Ecto neural progenitor cell (in vitro differentiated cells): ENCODE measurements around the gene GPBP1L1.
"Not testable (repeated sequence)": the region's sequence is repeated elsewhere in the genome, so short reads cannot be mapped to it uniquely, and the experiment has no call there.

Experiments used
- DNase-seq: peaks from one replicate; pipeline ENCODE4 v3.0.0-alpha.2; 2018; ENCODE audit warnings: low spot score

The GPBP1L1 gene

DNA sequence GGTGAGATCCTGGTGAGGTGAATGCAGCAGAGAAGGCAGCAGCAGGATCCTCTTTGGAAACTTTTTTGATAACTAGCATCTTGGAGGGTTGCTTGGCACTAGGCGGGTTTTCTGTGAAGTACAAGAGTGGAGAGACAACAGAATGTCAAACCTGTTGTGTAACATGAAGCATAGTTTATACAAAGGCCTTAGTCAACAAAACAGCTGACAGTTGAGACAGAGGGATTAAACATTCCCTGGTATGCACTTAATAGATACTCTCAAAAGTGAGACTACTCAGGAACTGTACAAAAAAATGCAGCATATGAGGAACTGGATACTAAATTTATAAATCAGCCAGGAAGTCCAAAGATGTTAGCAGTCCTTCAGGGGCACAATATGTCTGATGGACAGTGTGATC, 46.0 kb downstream of the GPBP1L1 start:
- DNase-seq, result no peak

DNA sequence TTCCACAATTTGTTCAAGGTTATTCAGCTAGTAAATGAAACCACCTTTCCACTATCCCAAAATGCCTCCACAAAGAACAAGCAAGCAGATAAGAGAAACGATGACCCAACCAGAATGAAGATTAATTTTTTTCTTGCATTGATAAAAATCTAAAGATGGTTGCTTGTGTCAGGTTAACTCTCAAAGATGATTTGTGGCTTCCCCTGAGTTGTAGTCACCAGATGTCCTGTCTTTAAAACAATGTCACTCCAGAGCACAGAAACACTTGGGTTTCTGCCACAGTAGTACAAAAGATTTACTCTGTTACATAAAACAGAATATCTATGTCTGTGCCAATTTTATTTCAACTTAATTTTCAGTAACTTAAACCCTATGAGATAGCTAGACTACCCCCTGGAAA, 51.1 kb downstream of the GPBP1L1 start:
- DNase-seq, result no peak

DNA sequence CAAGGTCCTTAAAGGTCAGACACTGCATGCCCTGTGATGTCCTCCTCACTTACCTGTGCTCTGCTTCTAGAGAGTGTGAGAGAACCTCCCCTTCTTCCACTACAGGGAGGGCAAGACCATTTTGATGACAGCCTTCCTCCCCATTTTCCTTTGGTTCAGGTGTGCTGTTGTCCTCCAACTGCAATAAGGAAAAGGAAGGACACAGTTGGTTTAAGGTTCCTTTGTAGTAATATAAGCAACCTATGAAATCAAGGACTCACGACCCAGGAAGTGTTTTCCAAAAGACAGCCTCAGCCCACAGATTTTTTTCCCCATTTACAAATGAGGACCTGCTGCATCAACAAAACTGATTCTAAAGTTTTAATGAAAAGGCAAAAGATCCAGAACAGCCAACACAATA, 55.9 kb downstream of the GPBP1L1 start:
- DNase-seq, result no peak

DNA sequence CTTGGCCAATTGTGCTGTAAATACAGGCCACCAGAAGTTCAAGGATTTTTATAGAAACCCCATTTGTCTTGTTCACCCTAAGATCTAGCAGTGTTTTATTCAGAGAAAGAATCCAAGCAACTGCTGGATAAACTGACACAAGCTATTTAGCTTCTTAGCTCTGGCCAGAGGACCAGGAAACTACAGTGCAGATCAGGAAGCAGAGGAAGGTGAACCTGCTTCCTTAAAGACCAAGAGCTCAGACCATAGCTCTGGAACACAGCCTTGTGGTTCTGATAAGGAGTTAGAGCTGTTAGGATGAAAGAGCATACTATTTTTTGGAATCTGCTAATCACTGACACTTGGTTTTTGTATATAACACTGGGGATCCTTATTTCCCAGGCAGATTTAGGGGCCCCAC, 57.3 kb downstream of the GPBP1L1 start:
- DNase-seq, result no peak

DNA sequence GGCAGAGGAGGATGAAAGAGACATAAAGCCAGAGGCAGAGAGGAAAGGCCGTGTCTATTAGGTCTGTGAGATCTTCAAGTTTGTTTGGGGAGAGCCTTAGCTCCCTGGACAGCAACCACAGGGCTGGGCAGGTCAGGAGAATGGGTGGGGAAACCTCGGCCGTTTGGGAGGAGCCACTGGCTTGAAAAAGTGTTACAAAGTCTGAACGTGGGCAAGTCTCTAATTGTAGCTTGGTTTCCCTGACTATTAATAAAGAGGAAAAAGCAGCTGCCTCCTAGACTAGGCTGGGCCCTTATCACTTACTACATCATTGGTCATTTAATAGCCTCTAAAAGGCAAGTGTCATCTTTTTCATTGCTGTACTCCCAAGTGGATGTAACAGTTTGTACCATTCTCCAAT, 62.4 kb downstream of the GPBP1L1 start, which contains the start of gene CCDC17:
TSS of gene CCDC17 (minus strand) at position 83 of the 400 bp plus-strand sequence. CDS start 145 bp downstream, outside the sequence.
- no peak for DNase-seq

DNA sequence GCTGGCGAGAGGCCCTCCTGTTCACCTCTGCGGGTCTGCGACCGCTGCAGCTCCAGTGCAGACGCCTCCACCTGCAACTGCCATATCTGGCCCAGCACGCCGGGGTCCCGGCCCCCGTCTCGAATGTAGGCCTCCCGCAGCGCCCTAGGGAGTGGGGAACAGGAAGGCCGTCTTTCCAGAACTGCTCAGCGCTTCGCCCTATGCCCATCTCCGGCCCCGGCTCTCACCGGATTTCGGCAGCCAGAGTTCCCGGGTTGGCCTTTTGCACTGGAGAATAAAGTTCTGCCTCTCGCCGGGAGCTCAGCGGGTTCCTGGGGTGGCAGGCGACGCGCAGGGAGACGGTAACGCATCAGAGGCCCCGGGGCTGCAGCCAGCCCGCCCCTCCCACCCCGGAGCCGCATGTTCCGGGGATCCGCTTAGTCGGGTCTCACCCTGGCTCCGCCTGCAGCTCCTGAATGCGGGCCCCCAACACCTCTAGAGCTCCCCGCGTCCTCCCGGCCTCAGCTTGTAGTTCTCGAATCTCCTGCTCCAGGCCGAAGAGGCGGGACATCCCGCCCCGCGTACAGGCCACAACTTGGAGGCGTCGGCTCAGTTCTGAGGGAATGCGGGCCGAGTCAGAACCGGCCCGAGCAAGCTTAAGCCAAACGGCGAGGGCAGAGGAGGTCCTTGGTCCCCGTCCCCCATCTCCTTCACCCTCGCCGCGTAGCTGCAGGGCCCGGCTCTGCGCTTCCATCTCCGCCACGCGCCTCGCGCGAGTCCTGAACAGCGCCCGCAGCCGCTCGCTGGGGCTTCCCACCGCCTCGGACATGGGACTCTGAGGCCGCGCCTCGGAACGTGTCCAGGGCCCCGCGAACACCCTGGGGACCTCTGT, 63.6 kb downstream of the GPBP1L1 start:
- DNase-seq, result no peak

DNA sequence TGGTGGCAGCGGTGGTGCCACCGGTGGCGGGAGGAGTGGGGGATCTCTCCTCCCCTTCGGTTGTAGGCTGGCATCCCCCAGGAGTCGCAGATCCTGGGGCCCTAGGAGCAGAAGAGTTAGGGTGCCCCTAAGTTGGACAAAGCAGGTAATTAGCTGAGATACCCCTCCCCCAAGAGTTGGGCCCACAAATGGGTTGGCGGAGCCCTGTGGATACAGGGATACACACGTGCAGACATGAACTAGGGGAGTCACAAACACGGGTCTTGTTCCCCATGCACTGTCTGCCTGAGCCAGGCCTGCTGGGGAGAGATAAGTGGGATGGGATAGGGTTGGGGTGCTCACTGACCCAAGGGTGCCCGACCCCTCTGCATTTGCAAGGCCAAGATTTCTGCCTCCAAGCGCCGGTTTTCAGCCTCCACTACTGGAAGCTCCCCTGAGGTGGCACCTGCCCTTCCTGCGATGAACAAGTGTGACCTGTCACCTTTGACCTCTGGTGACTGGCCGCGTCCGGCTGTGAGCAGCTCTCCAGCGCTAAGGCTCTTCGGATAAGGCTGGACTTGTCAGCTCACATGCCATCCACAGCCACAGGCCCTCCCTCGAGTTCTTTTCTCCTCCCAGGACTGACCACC, 64.3 kb downstream of the GPBP1L1 start:
- DNase-seq, result peak; percentile 58

DNA sequence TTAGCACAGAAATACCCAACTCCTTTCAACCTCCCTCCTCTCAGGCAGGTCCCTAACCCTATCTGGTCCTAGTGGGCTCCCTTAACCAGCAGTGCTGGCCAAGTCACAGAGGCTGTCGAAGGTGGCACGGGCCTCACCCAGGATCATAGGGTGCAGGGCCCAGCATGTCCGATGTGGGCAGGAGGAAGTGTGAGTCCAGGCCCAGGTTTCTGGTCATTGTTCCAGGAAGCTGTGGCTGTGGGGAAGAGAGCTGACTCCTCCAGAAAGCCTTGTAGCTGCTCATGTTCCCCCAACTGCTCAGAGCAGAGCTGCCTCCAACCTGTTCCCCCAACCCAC, 64.9 kb downstream of the GPBP1L1 start:
- no peak for DNase-seq

DNA sequence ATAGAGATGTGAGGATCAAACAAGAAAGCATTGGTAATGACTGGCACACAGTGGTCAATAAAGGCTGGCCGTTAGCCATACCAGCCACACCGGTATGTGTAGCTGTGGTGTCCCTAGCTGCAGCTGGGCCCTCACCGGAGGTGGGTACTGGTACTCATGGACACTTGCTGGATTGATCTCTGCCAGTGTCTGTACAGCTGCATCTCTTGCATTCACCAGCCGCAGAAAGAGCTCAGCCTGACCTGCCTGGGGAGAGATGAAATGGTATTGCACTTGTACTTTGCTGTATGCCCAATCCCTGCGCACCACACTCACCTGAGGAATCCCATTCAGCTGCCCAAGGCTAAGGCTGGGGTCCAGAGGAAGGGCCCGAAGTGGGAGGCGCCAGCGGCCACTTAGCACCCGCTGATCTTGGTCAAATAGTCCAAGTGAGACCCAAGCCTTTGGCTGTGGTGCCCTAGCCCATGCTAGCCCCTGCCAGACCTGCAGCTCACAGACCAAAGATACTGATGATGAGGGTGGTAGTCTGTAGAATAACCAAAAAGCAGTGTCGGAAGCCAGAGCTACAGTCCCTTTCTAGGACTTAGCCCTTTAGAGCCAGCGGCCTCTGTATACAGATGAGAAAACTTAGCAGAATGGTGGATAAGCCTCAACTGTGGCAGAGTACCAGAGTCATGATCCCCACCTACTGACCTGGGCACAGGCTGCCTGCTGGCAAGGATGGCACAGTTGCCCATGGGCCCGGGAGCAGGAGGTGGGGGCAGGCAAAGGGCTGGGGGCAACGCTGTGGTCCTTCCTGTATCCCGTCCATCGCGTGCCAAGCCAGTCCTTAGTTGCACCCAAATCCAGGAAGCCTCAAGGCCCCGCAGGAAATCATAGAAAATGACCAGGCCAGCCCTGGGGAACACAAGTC, 65.5 kb downstream of the GPBP1L1 start:
- DNase-seq, result no peak

DNA sequence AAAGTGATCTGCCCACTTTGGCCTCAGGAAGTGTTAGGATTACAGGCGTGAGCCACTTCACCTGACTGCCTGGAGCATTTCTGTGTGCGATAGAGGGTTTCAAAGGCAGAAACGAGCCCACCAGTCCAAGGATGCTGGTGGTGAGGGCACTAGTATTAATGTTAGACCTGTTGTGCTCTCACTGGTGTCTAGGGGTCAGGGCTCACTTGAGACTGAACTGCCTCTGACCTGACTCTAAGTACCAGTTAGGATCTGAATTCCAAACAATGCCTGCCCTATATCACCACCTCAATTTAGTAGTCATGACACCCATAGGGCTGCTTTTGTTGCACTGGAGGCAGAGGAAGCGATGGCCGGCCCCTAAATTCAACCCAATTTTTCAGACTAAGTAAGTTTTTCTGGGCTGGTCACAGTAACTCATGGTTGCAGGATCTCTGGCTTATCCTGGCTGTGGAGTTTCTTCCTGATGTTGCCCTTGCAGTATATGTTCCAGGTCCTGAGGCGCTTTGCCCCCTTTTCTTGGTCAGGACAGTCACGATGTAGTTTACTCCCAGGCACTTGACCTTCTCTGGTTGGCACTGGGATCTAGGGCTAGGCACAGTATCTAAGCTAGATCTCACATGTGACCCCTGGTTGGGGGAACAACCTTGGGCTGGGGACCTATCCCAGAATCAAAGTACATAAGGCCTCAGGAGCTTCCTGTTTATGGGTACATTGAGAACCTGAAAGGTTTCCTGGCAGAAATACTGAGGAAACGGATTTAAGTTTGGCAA, 67.0 kb downstream of the GPBP1L1 start:
- DNase-seq, result no peak

DNA sequence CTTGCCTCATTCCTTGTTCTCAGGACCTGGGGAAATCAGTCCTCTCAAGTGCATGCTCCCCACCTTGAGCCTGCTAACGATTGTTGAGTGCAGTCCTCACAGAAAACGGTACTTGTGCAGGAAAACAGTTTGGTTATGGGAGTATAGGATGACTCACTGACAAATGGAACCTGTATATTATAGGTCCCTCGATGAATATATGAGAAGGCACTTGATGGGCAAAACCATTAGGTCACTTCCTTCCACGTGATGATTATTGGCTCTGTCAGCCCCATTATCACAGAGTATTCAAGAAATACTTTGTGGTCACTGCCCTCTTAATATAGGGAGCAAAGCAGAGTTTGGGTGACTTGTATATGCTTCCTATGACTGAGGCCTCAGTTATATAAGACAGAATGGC, 68.7 kb downstream of the GPBP1L1 start:
- no peak for DNase-seq

DNA sequence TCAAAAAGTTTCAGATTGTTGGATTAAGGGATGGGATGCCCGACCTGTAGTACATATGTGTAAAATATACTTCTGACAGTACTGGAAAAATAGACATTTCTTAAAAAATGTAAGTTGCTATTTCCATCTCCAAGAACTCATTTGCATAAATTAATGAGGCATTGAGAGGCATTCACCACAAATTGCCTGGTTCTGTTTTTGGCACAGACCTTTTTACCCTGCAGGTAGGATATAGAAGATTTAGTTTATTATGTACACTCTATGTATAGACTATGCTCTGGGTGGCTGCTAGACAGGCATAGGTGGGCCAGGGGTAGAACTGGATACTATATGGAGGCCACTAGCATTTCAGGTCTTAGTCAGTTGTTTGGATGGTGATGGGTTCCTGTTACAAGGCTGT, 70.4 kb downstream of the GPBP1L1 start:
- DNase-seq, result no peak

DNA sequence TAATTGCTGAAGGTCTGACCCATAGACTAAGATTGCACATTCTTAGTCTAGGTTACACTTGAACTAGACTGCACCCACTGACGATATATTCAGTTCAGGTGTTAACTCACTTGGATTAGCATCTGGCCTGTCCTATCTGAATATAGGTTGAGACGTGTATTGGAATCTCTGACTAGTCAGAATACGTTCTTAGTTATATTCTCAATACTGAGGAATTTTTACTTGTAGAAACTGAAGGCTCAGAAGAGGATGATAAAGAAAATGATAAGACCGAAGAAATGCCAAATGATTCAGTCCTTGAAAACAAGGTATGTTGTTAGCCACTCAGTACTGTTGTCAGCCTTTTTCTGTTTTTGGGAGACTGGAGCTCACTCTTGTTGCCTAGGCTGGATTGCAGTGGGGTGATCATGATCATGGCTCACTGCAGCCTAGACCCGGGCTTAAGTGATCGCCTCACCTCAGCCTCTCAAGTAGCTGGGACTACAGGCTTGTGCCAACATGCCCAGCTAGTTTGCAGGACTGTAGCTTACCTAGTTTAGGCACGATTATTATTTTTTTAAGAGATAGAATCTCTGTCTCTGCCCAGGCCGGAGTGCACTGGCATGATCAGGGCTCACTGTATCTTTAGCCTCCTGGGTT, 73.3 kb downstream of the GPBP1L1 start:
- no peak for DNase-seq

DNA sequence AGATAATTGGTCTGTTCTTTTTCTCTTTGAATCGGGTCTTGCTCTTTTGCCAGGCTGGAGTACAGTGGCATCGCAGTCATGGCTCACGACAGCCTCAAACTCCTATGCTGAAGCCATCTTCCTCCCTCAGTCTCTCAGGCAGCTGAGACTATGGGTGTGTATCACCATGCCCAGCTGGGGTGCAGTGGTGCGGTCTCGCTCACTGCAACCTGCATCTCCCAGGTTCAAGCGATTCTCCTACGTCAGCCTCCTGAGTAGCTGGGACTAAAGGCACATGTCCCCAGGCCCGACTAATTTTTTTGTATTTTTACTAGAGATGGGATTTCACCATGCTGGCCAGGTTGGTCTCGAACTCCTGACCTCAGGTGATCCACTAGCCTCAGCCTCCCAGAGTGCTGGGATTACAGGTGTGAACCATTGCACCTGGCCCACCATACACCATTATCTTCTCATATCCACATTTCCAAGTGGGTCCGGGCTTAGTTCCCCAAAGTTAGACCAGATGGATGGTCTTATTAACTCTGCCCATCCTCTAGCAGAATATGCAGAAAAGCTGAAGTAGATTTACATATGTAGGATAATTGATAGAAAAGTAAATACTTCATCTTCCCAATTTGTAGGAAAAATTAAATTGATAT, 75.6 kb downstream of the GPBP1L1 start:
- DNase-seq, result no peak

DNA sequence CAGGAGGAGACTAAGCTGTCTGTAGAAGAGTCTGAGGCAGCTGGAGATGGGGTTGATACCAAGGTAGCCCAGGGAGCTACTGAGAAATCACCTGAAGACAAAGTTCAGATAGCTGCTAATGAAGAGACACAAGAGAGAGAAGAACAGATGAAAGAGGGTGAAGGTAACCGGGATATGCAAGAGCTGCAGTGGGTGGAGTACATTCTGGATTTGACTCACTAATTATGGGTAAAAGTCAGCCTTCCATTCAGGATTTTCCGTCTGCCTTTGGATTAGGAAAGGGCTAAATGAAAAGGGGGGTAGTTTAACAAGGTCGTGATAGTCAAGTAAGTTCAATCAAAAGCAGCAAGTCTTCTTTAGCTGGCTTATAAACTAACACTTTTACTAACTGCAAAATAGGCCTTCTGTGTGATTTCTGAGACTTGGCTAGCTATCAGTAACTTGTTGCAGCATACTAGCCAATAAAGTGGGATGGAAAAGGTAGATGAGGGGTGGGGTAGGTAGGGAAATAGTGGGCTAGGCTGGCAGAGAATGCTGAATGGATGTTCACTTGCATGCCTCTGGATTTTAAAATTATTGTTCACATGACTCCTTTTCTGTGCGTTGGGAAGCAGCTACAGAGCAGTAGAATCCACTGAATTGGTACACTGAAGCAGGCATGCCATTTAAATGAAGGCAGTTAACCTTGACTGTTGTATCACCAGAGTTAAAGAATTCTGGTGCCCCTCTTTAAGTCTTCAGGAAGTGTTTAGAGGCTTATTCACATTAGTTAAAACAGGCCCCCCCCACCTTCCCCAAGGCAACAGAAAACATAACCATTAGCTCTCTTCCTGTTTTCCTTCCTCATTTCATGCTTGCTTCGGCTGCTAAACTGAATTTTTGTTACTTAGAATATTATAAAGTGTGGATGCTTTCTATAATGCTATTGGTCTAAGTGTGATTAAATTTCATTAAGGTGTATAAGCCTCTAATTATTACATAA, 77.9 kb downstream of the GPBP1L1 start:
- DNase-seq, result no peak

DNA sequence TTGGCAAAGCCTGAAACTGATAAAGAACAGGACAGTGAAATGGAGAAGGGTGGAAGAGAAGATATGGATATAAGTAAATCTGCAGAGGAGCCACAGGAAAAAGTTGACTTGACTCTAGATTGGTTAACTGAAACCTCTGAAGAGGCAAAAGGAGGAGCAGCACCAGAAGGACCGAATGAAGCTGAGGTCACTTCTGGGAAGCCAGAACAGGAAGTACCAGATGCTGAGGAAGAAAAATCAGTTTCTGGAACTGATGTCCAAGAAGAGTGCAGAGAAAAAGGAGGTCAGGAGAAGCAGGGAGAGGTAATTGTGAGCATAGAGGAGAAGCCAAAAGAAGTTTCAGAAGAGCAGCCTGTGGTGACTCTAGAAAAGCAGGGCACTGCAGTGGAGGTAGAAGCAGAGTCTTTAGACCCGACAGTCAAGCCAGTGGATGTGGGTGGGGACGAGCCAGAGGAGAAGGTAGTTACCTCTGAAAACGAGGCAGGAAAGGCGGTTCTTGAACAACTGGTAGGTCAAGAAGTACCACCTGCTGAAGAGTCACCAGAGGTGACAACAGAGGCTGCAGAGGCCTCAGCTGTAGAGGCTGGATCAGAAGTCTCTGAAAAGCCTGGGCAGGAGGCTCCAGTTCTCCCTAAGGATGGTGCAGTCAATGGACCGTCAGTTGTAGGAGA, 78.8 kb downstream of the GPBP1L1 start:
- DNase-seq, result no peak

DNA sequence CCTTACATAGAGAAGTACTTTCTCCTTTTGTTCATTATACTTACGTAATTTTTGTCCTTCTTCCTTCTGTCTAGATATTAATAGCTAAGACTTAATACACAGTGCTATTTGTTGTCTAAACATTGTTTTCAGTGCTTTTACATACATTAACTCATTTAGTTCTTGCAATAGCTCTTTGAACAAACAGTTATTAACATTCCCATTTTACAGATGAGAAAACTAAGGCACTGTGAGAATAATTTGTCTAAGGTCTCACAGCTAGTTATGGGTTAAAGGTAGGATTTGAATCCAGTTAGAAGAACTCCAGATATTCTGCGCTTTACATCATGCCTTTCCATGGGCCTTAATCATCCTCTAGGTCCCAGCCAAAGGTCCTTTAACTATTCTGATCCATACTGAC, 82.1 kb downstream of the GPBP1L1 start:
- DNase-seq, result no peak

DNA sequence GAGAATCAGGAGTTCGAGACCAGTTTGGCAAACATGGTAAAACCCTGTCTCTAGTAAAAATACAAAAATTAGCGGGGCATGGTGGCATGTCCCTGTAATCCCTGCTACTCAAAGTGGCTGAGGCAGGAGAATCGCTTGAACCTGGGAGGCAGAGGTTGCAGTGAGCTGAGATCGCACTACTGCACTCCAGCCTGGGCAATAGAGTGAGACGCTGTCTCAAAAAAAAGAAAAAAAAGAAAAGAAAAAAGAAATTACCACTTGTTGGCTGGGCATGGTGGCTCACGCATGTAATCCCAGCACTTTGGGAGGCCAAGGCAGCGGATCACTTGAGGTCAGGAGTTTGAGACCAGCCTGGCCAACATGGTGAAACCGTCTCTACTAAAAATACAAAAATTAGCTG, 89.6 kb downstream of the GPBP1L1 start:
- DNase-seq, result not testable (repeated sequence)

DNA sequence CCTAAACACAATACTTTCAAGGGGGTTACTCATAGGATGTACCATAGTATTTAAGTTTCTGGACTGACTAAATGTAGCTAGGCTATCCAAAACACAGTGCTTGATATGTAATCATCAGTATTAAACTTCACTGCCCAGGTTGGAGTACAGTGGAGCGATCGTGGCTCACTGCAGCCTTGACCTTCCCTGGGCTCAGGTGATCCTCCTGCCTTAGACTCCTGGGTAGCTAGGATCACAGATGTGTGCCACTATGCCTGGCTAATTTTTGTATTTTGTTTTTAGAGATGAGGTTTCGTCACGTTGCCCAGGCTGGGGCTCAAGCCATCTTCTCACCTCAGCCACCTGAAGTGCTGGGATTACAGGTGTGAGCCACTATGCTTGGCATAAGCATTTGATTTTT, 91.9 kb downstream of the GPBP1L1 start:
- no peak for DNase-seq
